Gastrocnemius medialis (tissue), 4 donors: Measurements from ENCODE around the gene COL27A1. TPM values are rescaled to one million over a fixed set of nuclear protein-coding genes. Genes with fewer than 3 reads are reported as not detected.

Experiments used
- ATAC-seq, 2 donors: fragments of 150-250 bp; one replicate each; pipeline ENCODE4 v1.9.1; 2016
- DNase-seq, 2 donors: peaks; one replicate each; pipeline ENCODE4 v3.0.0-alpha.2; 2019
- H3K27ac ChIP-seq, 4 donors: fragments of 200-600 bp; sonication (generic); 1 replicate in 1 of 4; 2 replicates in 3 of 4; pipeline ENCODE4 v1.5.1; 2016 to 2018; ENCODE audit warnings: mild to moderate bottlenecking in 2 of 4, moderate library complexity in 1 of 4
- H3K27me3 ChIP-seq, 3 donors: fragments of 200-600 bp; sonication (generic) in 2 of 3; 1 replicate in 1 of 3; 2 replicates in 2 of 3; pipeline versions ENCODE4 v1.5.1 to v1.6.0; 2016 to 2019; ENCODE audit warnings: mild to moderate bottlenecking in 1 of 3, moderate library complexity in 1 of 3
- H3K36me3 ChIP-seq, 2 donors: fragments of 200-600 bp; sonication (generic) in 1 of 2; one replicate each; pipeline ENCODE4 v1.5.1; 2017 to 2018
- H3K4me1 ChIP-seq, 2 donors: fragments of 200-600 bp; sonication (generic) in 1 of 2; one replicate each; pipeline ENCODE4 v1.5.1; 2016 to 2017; ENCODE audit warnings: mild to moderate bottlenecking in 2 of 2
- H3K4me3 ChIP-seq, 4 donors: fragments of 200-600 bp; sonication (generic) in 3 of 4; 1 replicate in 1 of 4; 2 replicates in 3 of 4; pipeline ENCODE4 v1.5.1; 2016 to 2019; ENCODE audit warnings: mild to moderate bottlenecking in 2 of 4
- H3K9me3 ChIP-seq, 3 donors: fragments of 200-600 bp; sonication (generic) in 2 of 3; 1 replicate in 1 of 3; 2 replicates in 2 of 3; pipeline ENCODE4 v1.5.1; 2016 to 2019
- POLR2A ChIP-seq, 2 donors: fragments of 450-650 bp; IDR thresholded peaks; one replicate each; pipeline ENCODE4 v1.6.1; 2017; ENCODE audit warnings: antibody characterized with exemption in 2 of 2, mild to moderate bottlenecking in 2 of 2, moderate library complexity in 2 of 2
- in situ Hi-C, 4 donors: fragments of 200-750 bp; cut with MboI; loops; one replicate each; pipeline versions ENCODE4 v1.15.0 to v1.8.0; 2017; ENCODE audit warnings: low sequenced_read_pairs in 4 of 4
- intact Hi-C: fragments of 100-400 bp; cut with DNase I; formaldehyde crosslinking; loops from one replicate; pipeline ENCODE4 v1.15.1; 2023; ENCODE audit warnings: low total_unique reads
- total RNA-seq, 4 donors: library from RNA; depleted of rRNA; stranded (reverse); fragments of >200 nt; gene quantifications; one replicate each; pipeline versions ENCODE4 v1.1.0 to v1.2.3, GENCODE V29; 2016
- TF ChIP-seq, protein P1 (sequence below), 5 experiments: fragments of 450-650 bp in 3 of 5; fragments of 200-600 bp in 2 of 5; sonication (generic) in 2 of 5; IDR thresholded peaks in 4 of 5; conservative IDR thresholded peaks in 1 of 5; 1 replicate in 4 of 5; 2 replicates in 1 of 5; pipeline ENCODE4 v1.5.1; 2016 to 2019; ENCODE audit warnings: antibody characterized with exemption in 5 of 5, mild to moderate bottlenecking in 3 of 5, moderate library complexity in 3 of 5

The COL27A1 gene
- total RNA-seq, 4 donors from 2014 or later: 0.42 to 1.4 (median 0.95) TPM

- in situ Hi-C loops (loop anchor here in 1 of 4 donors (10.0 kb wide), 1 partner anchor 169 kb away; no protein-coding TSS in a partner anchor), intact Hi-C loops (no loop called here)
- H3K9me3 ChIP-seq: no peaks in the 10 kb centered on the region
- H3K27me3 ChIP-seq: peaks cover 0 to 2% (median 0%) of the 10 kb centered on the region in 3 donors
- peaks cover 0 to 6% of the 10 kb centered on the region in 2 donors for H3K4me1 ChIP-seq
- no peaks in the 10 kb centered on the region for H3K36me3 ChIP-seq
- TF ChIP-seq, protein P1, sequence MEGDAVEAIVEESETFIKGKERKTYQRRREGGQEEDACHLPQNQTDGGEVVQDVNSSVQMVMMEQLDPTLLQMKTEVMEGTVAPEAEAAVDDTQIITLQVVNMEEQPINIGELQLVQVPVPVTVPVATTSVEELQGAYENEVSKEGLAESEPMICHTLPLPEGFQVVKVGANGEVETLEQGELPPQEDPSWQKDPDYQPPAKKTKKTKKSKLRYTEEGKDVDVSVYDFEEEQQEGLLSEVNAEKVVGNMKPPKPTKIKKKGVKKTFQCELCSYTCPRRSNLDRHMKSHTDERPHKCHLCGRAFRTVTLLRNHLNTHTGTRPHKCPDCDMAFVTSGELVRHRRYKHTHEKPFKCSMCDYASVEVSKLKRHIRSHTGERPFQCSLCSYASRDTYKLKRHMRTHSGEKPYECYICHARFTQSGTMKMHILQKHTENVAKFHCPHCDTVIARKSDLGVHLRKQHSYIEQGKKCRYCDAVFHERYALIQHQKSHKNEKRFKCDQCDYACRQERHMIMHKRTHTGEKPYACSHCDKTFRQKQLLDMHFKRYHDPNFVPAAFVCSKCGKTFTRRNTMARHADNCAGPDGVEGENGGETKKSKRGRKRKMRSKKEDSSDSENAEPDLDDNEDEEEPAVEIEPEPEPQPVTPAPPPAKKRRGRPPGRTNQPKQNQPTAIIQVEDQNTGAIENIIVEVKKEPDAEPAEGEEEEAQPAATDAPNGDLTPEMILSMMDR (IDR thresholded peaks at IDR 0.05 in 4 of 5, conservative IDR thresholded peaks at IDR 0.05 in 1 of 5): no peak
- no peak for TF ChIP-seq POLR2A (IDR thresholded peaks at IDR 0.05)
- no peak for ATAC-seq
- H3K27ac ChIP-seq: peak overlapping the region in 3 of 4 donors; percentile 31 to 58 (median 40)
- H3K4me3 ChIP-seq: no peak overlapping the region
- DNase-seq: no peak
Observed at GRCh38 chr9:114115654-114116125, 39.6 kb upstream of the COL27A1 start.

- no peaks in the 10 kb centered on the region for H3K36me3 ChIP-seq
- H3K9me3 ChIP-seq: no peaks in the 10 kb centered on the region
- H3K4me1 ChIP-seq: peaks cover 0 to 6% of the 10 kb centered on the region in 2 donors
- no peak overlapping the region for H3K4me3 ChIP-seq
- peak overlapping the region in 3 of 4 donors; percentile 31 to 58 (median 40) for H3K27ac ChIP-seq
- ATAC-seq: no peak
- TF ChIP-seq, protein P1 (IDR thresholded peaks at IDR 0.05 in 4 of 5, conservative IDR thresholded peaks at IDR 0.05 in 1 of 5): no peak
- TF ChIP-seq POLR2A (IDR thresholded peaks at IDR 0.05): no peak
- intact Hi-C loops: no loop called here
- H3K27me3 ChIP-seq: peaks cover 0 to 2% (median 0%) of the 10 kb centered on the region in 3 donors
- in situ Hi-C loops: loop anchor here in 1 of 4 donors (10.0 kb wide), 1 partner anchor 169 kb away; no protein-coding TSS in a partner anchor
- no peak for DNase-seq
Observed at GRCh38 chr9:114116126-114116747, 39.1 kb upstream of the COL27A1 start.

GRCh38 chr9:114117614-114117995 lies 37.7 kb upstream of the COL27A1 start:
- H3K4me3 ChIP-seq: no peak overlapping the region
- DNase-seq (no peak), ATAC-seq (no peak)
- no peaks in the 10 kb centered on the region for H3K36me3 ChIP-seq
- H3K9me3 ChIP-seq: no peaks in the 10 kb centered on the region
- TF ChIP-seq, protein P1 (IDR thresholded peaks at IDR 0.05 in 4 of 5, conservative IDR thresholded peaks at IDR 0.05 in 1 of 5): no peak
- no peak for TF ChIP-seq POLR2A (IDR thresholded peaks at IDR 0.05)
- no peak overlapping the region for H3K27ac ChIP-seq
- intact Hi-C loops: no loop called here
- peaks cover 0 to 6% of the 10 kb centered on the region in 2 donors for H3K4me1 ChIP-seq
- H3K27me3 ChIP-seq: peaks cover 0 to 2% (median 0%) of the 10 kb centered on the region in 3 donors
- in situ Hi-C loops: loop anchor here in 1 of 4 donors (10.0 kb wide), 1 partner anchor 167 kb away; no protein-coding TSS in a partner anchor

GRCh38 chr9:114117996-114118830 lies 37.1 kb upstream of the COL27A1 start:
- H3K4me3 ChIP-seq: no peak overlapping the region
- H3K9me3 ChIP-seq: no peaks in the 10 kb centered on the region
- H3K36me3 ChIP-seq: no peaks in the 10 kb centered on the region
- H3K4me1 ChIP-seq: peaks cover 0 to 6% of the 10 kb centered on the region in 2 donors
- no peak for TF ChIP-seq POLR2A (IDR thresholded peaks at IDR 0.05)
- TF ChIP-seq, protein P1 (IDR thresholded peaks at IDR 0.05 in 4 of 5, conservative IDR thresholded peaks at IDR 0.05 in 1 of 5): no peak
- in situ Hi-C loops: loop anchor here in 1 of 4 donors (10.0 kb wide), 1 partner anchor 167 kb away; no protein-coding TSS in a partner anchor
- intact Hi-C loops: no loop called here
- H3K27me3 ChIP-seq: peaks cover 0 to 2% (median 0%) of the 10 kb centered on the region in 3 donors
- DNase-seq: no peak
- H3K27ac ChIP-seq: no peak overlapping the region
- no peak for ATAC-seq
